PFSK-1 (cell line): ENCODE data around the gene HECTD2.

Experiments used
- FOXP2 ChIP-seq: optimal IDR thresholded peaks from 2 replicates; pipeline ENCODE3; 2011; ENCODE audit warnings: borderline replicate concordance, control low read depth, inconsistent platforms; ENCODE audit not compliant: insufficient read depth; ENCODE audit errors: extremely low read length, extremely low read depth
- POLR2AphosphoS5 ChIP-seq: IDR thresholded peaks from 2 replicates; pipeline ENCODE4 v1.6.1; 2012; ENCODE audit warnings: low read depth, mild to moderate bottlenecking, control low read depth, low read length, moderate library complexity
- REST ChIP-seq, 2 experiments: IDR thresholded peaks; 2 replicates each; pipeline versions ENCODE4 v1.6.1 to v1.8.0; 2011 to 2012; ENCODE audit warnings: low read depth in 2 of 2, low read length in 2 of 2, control low read depth in 1 of 2, inconsistent platforms in 1 of 2, mild to moderate bottlenecking in 1 of 2, moderate library complexity in 1 of 2; ENCODE audit not compliant: insufficient read depth in 1 of 2
- SIN3A ChIP-seq: IDR thresholded peaks from 2 replicates; pipeline ENCODE4 v1.6.1; 2012; ENCODE audit warnings: mild to moderate bottlenecking, low read length, moderate library complexity, borderline replicate concordance; ENCODE audit not compliant: insufficient read depth
- TAF1 ChIP-seq: IDR thresholded peaks from 2 replicates; pipeline ENCODE4 v1.6.1; 2012; ENCODE audit warnings: low read length, control low read depth, borderline replicate concordance; ENCODE audit not compliant: insufficient read depth

The HECTD2 gene

GRCh38 chr10:91540733-91541132 is 130.6 kb downstream of the HECTD2 start:
- TF ChIP-seq POLR2AphosphoS5: no peak
- no peak for TF ChIP-seq SIN3A
- TF ChIP-seq TAF1: no peak
- TF ChIP-seq REST (IDR thresholded peaks at IDR 0.05; ENCODE audit: insufficient read depth in 1 of 2, low read depth in 2 of 2, low read length in 2 of 2): no peak

GRCh38 chr10:91541481-91541880 is 131.3 kb downstream of the HECTD2 start:
- TF ChIP-seq FOXP2: no peak
- TF ChIP-seq REST (IDR thresholded peaks at IDR 0.05; ENCODE audit: insufficient read depth in 1 of 2, low read depth in 2 of 2, low read length in 2 of 2): no peak
- TF ChIP-seq TAF1: no peak
- TF ChIP-seq POLR2AphosphoS5: no peak
- no peak for TF ChIP-seq SIN3A

GRCh38 chr10:91545384-91545783 is 135.2 kb downstream of the HECTD2 start:
- no peak for TF ChIP-seq FOXP2

GRCh38 chr10:91545838-91546237 is 135.7 kb downstream of the HECTD2 start:
- TF ChIP-seq REST (IDR thresholded peaks at IDR 0.05; ENCODE audit: insufficient read depth in 1 of 2, low read depth in 2 of 2, low read length in 2 of 2): no peak
- no peak for TF ChIP-seq POLR2AphosphoS5
- no peak for TF ChIP-seq SIN3A
- no peak for TF ChIP-seq TAF1
- TF ChIP-seq FOXP2: no peak

GRCh38 chr10:91549262-91549661 is 139.1 kb downstream of the HECTD2 start:
- TF ChIP-seq SIN3A (no peak), TAF1 (no peak), POLR2AphosphoS5 (no peak), REST (IDR thresholded peaks at IDR 0.05; ENCODE audit: insufficient read depth in 1 of 2, low read depth in 2 of 2, low read length in 2 of 2) (no peak), FOXP2 (no peak)
